HG02571 (cell line): ENCODE measurements around the gene SYNJ1.

ENCODE experiments used
- ATAC-seq: cut with Tn5 transposase; IDR thresholded peaks from one replicate; pipeline ENCODE4 v1.9.1; 2021; ENCODE audit warnings: mild to moderate bottlenecking, moderate library complexity; ENCODE audit not compliant: unreplicated experiment

SYNJ1 gene

GRCh38 chr21:32585042-32585710 is 142.6 kb downstream of the SYNJ1 start, which contains the start of gene TCP10L:
Gene TCP10L, minus strand, starts transcription at chr21:32585523. Its CDS starts 1,219 bp downstream, at chr21:32584304.
- no peak for ATAC-seq

GRCh38 chr21:32584472-32584871 is 143.3 kb downstream of the SYNJ1 start:
- ATAC-seq: no peak

- no peak for ATAC-seq
These were observed 146.1 kb downstream of the SYNJ1 start for GRCh38 chr21:32581732-32582131.

- no peak for ATAC-seq
These were observed 146.9 kb downstream of the SYNJ1 start for GRCh38 chr21:32580949-32581348.
